ENCODE data around the gene CLSTN2.

- TF ChIP-seq, protein P1, sequence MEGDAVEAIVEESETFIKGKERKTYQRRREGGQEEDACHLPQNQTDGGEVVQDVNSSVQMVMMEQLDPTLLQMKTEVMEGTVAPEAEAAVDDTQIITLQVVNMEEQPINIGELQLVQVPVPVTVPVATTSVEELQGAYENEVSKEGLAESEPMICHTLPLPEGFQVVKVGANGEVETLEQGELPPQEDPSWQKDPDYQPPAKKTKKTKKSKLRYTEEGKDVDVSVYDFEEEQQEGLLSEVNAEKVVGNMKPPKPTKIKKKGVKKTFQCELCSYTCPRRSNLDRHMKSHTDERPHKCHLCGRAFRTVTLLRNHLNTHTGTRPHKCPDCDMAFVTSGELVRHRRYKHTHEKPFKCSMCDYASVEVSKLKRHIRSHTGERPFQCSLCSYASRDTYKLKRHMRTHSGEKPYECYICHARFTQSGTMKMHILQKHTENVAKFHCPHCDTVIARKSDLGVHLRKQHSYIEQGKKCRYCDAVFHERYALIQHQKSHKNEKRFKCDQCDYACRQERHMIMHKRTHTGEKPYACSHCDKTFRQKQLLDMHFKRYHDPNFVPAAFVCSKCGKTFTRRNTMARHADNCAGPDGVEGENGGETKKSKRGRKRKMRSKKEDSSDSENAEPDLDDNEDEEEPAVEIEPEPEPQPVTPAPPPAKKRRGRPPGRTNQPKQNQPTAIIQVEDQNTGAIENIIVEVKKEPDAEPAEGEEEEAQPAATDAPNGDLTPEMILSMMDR (conservative IDR thresholded peaks at IDR 0.05), result no peak
- TF ChIP-seq EZH2 (IDR thresholded peaks at IDR 0.05; ENCODE audit: low read depth), result no peak
Measured at GRCh38 chr3:139979991-139980390, 45.0 kb downstream of the CLSTN2 start.

Measured in PC-9 (cell line).